Central memory CD4-positive, alpha-beta T cell (primary cell): Measurements from ENCODE around the gene THAP11.
"Not testable (repeated sequence)": the region's sequence is repeated elsewhere in the genome, so short reads cannot be mapped to it uniquely, and the experiment has no call there.

Source experiments
- DNase-seq: peaks from one replicate; pipeline ENCODE4 v3.0.0; 2022

THAP11 gene

GRCh38 chr16:67864044-67864443, 21.9 kb downstream of the THAP11 start:
- not testable (repeated sequence) for DNase-seq

- no peak for DNase-seq
These were observed 22.5 kb downstream of the THAP11 start for GRCh38 chr16:67864594-67864993.

- no peak for DNase-seq
These were observed 23.2 kb downstream of the THAP11 start for GRCh38 chr16:67865318-67865717.

- no peak for DNase-seq
These were observed 26.2 kb downstream of the THAP11 start for GRCh38 chr16:67868290-67868689.

- no peak for DNase-seq
These were observed 27.5 kb downstream of the THAP11 start for GRCh38 chr16:67869653-67870052.

- DNase-seq = no peak
These were observed 29.1 kb downstream of the THAP11 start for GRCh38 chr16:67871256-67871655.

- DNase-seq = no peak
These were observed 30.1 kb downstream of the THAP11 start for GRCh38 chr16:67872131-67872630.

- DNase-seq = peak; percentile 81
These were observed 30.7 kb downstream of the THAP11 start, which contains the start of gene EDC4 for GRCh38 chr16:67872631-67873434. TSS of gene EDC4 (plus strand) at chr16:67873052. CDS start at chr16:67873262, 210 bp downstream.

GRCh38 chr16:67873435-67874370, 31.6 kb downstream of the THAP11 start:
- no peak for DNase-seq

GRCh38 chr16:67874372-67874771, 32.3 kb downstream of the THAP11 start:
- no peak for DNase-seq

GRCh38 chr16:67877064-67877463, 34.9 kb downstream of the THAP11 start:
- DNase-seq = no peak

- no peak for DNase-seq
These were observed 36.1 kb downstream of the THAP11 start for GRCh38 chr16:67878232-67878631.

GRCh38 chr16:67878846-67879245, 36.7 kb downstream of the THAP11 start:
- DNase-seq = no peak

- no peak for DNase-seq
These were observed 37.3 kb downstream of the THAP11 start for GRCh38 chr16:67879462-67879861.

GRCh38 chr16:67879936-67880335, 37.8 kb downstream of the THAP11 start:
- no peak for DNase-seq

- no peak for DNase-seq
These were observed 38.5 kb downstream of the THAP11 start for GRCh38 chr16:67880584-67880983.

GRCh38 chr16:67881621-67882161, 39.6 kb downstream of the THAP11 start:
- no peak for DNase-seq

GRCh38 chr16:67882374-67883145, 40.4 kb downstream of the THAP11 start:
- no peak for DNase-seq

GRCh38 chr16:67883146-67883871, 41.2 kb downstream of the THAP11 start:
- no peak for DNase-seq

- DNase-seq = peak; percentile 63
These were observed 41.7 kb downstream of the THAP11 start for GRCh38 chr16:67883872-67884261.

GRCh38 chr16:67884684-67885083, 42.6 kb downstream of the THAP11 start, which contains the start of gene NRN1L:
TSS of gene NRN1L (plus strand) at chr16:67884885. CDS start at chr16:67884904, 19 bp downstream.
- no peak for DNase-seq
